Measurements from ENCODE around the gene ASB1.

- TF ChIP-seq CTCF (IDR thresholded peaks at IDR 0.05): no peak
- no peak for TF ChIP-seq ZFX (IDR thresholded peaks at IDR 0.05; ENCODE audit: borderline replicate concordance)
Measured at GRCh38 chr2:238449241-238449640, 22.5 kb downstream of the ASB1 start.
